Activated T-cell treated with anti-CD3 and anti-CD28 coated beads, Interleukin-2, amount 50 U/mL, for 4 hours (primary cell): ENCODE results near the gene SIDT2. TPM values are rescaled to one million over a fixed set of nuclear protein-coding genes. Genes with fewer than 3 reads are reported as not detected.
"Not testable (repeated sequence)": the region's sequence is repeated elsewhere in the genome, so short reads cannot be mapped to it uniquely, and the experiment has no call there.

Source experiments
- ATAC-seq, 2 donors: fragments of 200-7000 bp; cut with Tn5 transposase; one replicate each; pipeline ENCODE4 v1.10.0; 2021
- DNase-seq: peaks from one replicate; pipeline ENCODE4 v3.0.0-alpha.2; 2020
- H3K27me3 Mint-ChIP-seq: one replicate; pipeline ENCODE4 v1.8.0; 2021; ENCODE audit warnings: low read depth, mixed read lengths
- H3K36me3 Mint-ChIP-seq: one replicate; pipeline ENCODE4 v1.8.0; 2022; ENCODE audit warnings: mixed read lengths; ENCODE audit not compliant: insufficient read depth
- H3K4me1 Mint-ChIP-seq: one replicate; pipeline ENCODE4 v1.8.0; 2021; ENCODE audit warnings: low read depth, mixed read lengths
- H3K4me3 Mint-ChIP-seq: one replicate; pipeline ENCODE4 v1.8.0; 2021; ENCODE audit warnings: mild to moderate bottlenecking, moderate library complexity, mixed read lengths
- H3K9me3 Mint-ChIP-seq: one replicate; pipeline ENCODE4 v1.8.0; 2021; ENCODE audit warnings: mixed read lengths
- total RNA-seq, 3 donors: library from RNA; stranded (reverse); gene quantifications; one replicate each; pipeline ENCODE4 v1.2.1, GENCODE V29; 2021

Gene SIDT2
- total RNA-seq, 3 donors from 2014 or later: 11.1 to 15.4 (median 12.9) TPM

DNA sequence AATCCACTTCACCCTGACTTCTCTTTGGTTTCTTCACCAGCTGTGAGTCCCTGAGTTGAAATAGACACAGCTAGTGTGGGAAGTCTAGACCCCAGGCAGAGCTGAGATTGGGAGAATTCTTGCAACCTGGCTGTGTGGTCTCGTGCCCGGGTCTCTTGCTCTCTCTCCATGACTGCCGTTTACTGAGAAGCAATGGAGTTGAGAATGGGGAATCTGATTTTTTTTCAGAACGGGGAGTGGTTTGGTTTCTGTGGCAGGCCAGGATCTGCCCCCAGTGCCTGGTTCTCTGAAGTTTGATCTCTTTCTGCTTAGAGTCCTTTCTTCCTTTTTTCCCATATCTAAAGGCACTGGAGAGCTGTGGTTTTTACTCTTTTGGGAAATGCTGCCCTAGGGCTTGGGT, 1.5 kb downstream of the SIDT2 start:
- H3K9me3 Mint-ChIP-seq: no peaks in the 10 kb centered on the region
- no peaks in the 10 kb centered on the region for H3K27me3 Mint-ChIP-seq
- H3K4me3 Mint-ChIP-seq: peak overlapping the region; percentile 93
- H3K4me1 Mint-ChIP-seq: peaks cover 29% of the 10 kb centered on the region
- no peaks in the 10 kb centered on the region for H3K36me3 Mint-ChIP-seq
- ATAC-seq (no peak), DNase-seq (no peak)

DNA sequence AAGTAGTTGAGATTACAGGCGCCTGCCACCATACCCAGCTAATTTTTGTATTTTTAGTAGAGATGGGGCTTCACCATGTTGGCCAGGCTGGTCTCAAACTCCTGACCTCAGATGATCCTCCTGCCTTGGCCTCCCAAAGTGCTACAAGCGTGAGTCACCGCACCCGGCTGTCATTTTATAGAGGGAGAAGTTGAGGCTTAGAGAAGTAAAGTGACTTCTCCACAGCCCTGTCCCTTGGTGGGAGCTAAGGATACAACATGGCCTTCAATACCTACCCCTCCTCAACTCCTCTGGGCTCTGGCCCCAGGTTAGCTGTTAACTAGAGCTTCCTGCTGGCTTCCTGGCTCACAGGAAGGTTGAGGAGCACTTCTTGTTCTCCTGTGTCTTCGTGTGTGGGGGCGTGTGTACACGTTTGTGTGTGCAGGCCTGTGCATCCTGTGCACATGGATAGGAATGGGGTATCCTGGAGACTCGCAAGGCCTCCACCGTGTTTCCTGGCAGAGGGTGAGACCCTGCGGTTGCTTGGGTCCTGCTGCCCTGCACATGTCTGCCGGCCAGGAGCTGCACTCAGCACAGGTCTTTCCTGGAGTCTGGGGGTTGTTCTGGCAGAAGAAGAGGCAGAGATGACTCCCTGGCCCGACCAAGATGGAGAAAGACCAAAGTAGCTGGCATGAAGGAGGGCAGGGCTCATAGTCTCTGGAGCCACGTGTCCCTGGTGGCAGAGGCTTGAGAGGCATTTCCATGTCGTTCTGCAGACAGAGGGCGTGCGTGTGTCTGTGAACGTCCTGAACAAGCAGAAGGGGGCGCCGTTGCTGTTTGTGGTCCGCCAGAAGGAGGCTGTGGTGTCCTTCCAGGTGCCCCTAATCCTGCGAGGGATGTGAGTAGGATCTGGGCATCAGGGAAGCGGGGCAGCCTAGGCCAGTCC, 2.4 kb downstream of the SIDT2 start:
- H3K27me3 Mint-ChIP-seq: no peaks in the 10 kb centered on the region
- H3K4me1 Mint-ChIP-seq: peaks cover 31% of the 10 kb centered on the region
- H3K9me3 Mint-ChIP-seq: no peaks in the 10 kb centered on the region
- peak; percentile 33 for DNase-seq
- H3K36me3 Mint-ChIP-seq: no peaks in the 10 kb centered on the region
- H3K4me3 Mint-ChIP-seq: peak overlapping the region; percentile 93
- peak in 1 of 2 donors; percentile 27 for ATAC-seq

DNA sequence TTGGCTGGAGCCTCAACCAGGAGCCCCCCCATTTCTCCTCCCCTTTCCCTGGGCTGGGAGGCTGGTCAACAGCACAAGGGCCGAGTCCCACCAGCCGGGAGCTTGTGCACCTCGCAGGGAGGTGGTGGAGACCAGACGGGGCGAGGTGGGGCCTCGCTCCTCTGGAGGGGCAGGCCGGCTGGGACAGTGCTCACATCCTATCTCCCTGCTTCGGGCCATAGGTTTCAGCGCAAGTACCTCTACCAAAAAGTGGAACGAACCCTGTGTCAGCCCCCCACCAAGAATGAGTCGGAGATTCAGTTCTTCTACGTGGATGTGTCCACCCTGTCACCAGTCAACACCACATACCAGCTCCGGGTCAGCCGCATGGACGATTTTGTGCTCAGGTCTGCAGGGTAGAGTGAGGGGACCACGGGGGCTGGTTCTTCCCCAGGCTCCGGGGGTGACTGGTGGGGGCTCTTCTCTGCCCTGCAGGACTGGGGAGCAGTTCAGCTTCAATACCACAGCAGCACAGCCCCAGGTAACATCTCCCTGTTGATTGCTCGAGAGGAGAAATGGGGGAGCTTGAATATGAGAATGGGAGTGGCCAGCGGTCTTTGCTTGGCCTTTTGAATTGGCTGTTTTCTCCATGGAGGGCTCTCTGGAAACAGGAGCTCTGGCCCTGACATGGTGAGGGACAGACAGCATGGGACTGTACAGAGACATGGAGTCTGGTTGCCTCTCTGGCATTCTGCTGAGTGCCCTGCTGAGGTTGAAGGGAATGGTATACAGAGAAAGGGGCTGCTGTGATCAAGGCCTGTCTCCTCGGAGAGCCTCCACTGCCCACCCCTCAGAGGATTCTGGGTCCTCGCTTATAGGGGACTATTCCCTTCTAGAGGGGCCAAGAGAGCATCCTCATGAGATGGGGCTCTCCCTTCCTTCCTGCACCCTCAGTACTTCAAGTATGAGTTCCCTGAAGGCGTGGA, 3.3 kb downstream of the SIDT2 start:
- Mint-ChIP-seq H3K4me1 (peaks cover 31% of the 10 kb centered on the region), H3K4me3 (no peak overlapping the region), H3K36me3 (no peaks in the 10 kb centered on the region), H3K9me3 (no peaks in the 10 kb centered on the region), H3K27me3 (no peaks in the 10 kb centered on the region)
- DNase-seq (no peak), ATAC-seq (no peak)

DNA sequence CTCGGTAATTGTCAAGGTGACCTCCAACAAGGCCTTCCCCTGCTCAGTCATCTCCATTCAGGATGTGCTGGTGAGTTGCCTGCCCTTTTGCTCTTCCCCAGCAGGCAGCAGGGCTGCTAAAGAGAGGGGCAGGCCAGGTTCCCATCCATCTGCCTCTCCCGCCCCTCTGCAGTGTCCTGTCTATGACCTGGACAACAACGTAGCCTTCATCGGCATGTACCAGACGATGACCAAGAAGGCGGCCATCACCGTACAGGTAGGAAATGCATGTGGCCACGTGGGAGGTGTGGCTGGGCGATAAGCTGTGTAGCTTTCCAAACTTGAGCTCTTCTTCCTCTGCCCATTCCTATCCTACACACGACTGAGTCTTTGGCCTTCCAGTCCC, 4.0 kb downstream of the SIDT2 start:
- peaks cover 4% of the 10 kb centered on the region for H3K36me3 Mint-ChIP-seq
- H3K4me1 Mint-ChIP-seq: peaks cover 33% of the 10 kb centered on the region
- no peak overlapping the region for H3K4me3 Mint-ChIP-seq
- ATAC-seq: no peak
- H3K9me3 Mint-ChIP-seq: no peaks in the 10 kb centered on the region
- no peak for DNase-seq
- H3K27me3 Mint-ChIP-seq: no peaks in the 10 kb centered on the region

DNA sequence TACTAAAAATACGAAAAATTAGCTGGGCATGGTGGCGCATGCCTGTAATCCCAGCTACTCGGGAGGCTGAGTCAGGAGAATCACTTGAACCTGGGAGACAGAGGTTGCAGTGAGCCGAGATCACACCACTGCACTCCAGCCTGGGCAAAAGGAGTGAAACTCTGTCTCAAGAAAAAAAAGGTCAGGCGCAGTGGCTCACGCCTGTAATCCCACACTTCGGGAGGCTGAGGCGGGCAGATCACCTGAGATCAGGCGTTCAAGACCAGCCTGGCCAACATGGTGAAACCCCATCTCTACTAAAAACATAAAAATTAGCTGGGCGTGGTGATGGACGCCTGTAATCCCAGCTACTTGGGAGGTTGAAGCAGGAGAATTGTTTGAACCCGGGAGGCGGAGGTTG, 4.6 kb downstream of the SIDT2 start:
- peaks cover 27% of the 10 kb centered on the region for H3K4me1 Mint-ChIP-seq
- H3K36me3 Mint-ChIP-seq, H3K4me3 Mint-ChIP-seq, ATAC-seq, H3K9me3 Mint-ChIP-seq, DNase-seq, H3K27me3 Mint-ChIP-seq: not testable (repeated sequence)

DNA sequence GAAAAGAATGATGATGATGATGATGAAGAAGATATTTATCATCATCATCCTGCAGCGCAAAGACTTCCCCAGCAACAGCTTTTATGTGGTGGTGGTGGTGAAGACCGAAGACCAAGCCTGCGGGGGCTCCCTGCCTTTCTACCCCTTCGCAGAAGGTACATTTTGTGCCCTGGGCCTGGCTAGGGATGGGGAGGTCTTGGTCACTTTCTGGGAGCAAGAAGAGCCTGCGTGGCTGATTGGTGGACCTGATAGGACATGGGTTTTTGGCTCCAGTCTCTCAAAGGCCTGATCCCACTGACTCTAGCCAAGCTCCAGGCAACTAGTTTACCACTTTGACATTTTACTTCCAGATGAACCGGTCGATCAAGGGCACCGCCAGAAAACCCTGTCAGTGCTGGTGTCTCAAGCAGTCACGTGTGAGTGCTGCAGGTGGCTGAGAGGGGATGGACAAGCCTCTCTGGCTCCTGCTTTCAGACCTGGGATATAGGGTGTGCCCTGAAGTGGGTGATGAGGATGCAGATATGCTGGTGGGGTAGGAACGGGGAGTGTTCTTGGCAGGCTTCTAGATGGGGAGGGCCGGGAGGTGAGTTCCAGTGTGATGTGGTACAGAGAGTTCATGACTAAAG, 5.3 kb downstream of the SIDT2 start:
- H3K4me3 Mint-ChIP-seq: no peak overlapping the region
- DNase-seq (no peak), ATAC-seq (no peak)
- H3K9me3 Mint-ChIP-seq: no peaks in the 10 kb centered on the region
- H3K27me3 Mint-ChIP-seq: no peaks in the 10 kb centered on the region
- peaks cover 23% of the 10 kb centered on the region for H3K4me1 Mint-ChIP-seq
- peaks cover 4% of the 10 kb centered on the region for H3K36me3 Mint-ChIP-seq

DNA sequence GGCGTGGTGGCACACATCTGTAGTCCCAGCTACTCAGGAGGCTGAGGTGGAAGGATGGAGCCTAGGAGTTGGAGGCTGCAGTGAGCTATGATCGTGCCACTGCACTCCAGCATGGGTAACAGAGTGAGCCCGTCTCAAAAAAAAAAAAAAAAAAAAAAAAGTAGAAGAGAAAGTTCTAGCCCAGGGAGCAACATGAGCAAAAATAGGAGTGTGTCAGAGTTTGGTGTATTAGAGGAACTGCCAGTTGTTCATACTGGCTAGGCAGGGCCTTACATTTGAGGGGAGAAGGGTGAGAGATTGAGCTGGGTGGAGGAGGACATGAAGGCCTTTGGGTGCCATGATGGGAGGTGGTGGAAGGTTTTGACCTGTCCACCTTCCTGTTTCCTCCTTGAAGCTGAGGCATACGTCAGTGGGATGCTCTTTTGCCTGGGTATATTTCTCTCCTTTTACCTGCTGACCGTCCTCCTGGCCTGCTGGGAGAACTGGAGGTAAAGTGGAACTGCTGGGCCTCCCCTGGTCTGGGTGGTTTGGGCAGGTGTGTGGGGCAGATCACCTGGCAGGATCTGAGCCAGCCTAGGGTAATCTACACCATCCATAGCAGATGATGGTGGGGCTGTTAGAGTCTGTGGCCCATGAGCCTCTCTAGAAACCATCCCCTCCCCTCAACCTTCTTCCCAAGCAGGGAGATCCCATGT, 7.3 kb downstream of the SIDT2 start:
- peaks cover 4% of the 10 kb centered on the region for H3K36me3 Mint-ChIP-seq
- ATAC-seq (no peak), DNase-seq (no peak)
- no peaks in the 10 kb centered on the region for H3K9me3 Mint-ChIP-seq
- H3K4me1 Mint-ChIP-seq: peaks cover 8% of the 10 kb centered on the region
- H3K4me3 Mint-ChIP-seq: no peak overlapping the region
- H3K27me3 Mint-ChIP-seq: no peaks in the 10 kb centered on the region

DNA sequence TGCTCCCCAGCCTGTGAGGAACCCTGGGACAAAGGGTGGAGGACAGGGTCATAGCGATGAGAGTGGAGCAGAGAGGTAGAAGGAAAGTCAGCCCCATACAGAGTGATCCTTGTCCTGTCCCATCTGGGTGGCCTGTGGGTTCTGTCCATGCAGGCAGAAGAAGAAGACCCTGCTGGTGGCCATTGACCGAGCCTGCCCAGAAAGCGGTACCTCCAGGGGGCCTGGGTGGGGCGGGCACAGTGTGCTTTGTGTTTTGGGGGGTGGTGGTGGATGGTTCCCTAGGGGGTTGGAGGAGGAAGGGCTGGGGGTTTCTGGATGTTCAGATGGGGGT, 7.9 kb downstream of the SIDT2 start:
- no peak for DNase-seq
- Mint-ChIP-seq H3K4me1 (peaks cover 4% of the 10 kb centered on the region), H3K36me3 (peaks cover 4% of the 10 kb centered on the region), H3K9me3 (no peaks in the 10 kb centered on the region), H3K4me3 (no peak overlapping the region), H3K27me3 (no peaks in the 10 kb centered on the region)
- ATAC-seq: no peak

DNA sequence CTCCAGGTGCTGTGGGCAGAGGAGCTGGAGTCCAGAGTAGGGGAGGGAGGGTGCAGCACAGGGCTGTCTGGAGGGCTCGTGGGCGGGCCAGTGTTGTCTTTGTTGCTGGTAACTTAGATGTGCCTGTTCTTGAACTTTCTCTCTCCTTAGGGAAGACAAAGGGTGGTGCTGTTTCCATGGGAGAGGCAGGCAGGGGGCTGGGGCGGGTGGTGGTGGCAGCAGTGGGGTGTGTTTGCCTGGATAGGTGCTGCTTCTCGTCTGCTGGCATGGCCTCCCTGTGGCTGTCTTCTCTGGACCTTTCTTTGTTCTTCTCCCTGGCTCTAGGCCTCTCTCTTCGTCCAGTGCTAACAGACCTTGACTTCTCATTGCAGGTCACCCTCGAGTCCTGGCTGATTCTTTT, 8.5 kb downstream of the SIDT2 start:
- peaks cover 4% of the 10 kb centered on the region for H3K4me1 Mint-ChIP-seq
- H3K9me3 Mint-ChIP-seq: no peaks in the 10 kb centered on the region
- ATAC-seq (no peak), DNase-seq (no peak)
- H3K4me3 Mint-ChIP-seq: no peak overlapping the region
- peaks cover 4% of the 10 kb centered on the region for H3K36me3 Mint-ChIP-seq
- no peaks in the 10 kb centered on the region for H3K27me3 Mint-ChIP-seq

DNA sequence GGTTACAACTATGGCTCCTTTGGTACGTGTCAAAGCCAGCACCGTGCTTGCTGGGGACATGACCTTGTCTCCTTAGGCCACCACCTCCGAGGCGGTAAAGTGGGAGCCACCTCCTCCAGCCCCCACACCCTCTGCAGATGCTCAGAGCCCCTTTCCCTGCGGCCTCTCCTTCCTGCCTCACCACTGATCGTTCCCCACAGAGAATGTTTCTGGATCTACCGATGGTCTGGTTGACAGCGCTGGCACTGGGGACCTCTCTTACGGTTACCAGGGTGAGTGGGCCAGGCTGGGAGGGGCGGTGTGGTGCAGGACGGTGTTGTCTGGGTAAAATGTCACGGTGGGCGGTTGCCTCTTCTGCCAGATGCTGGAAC, 8.9 kb downstream of the SIDT2 start:
- no peak for ATAC-seq
- no peaks in the 10 kb centered on the region for H3K27me3 Mint-ChIP-seq

DNA sequence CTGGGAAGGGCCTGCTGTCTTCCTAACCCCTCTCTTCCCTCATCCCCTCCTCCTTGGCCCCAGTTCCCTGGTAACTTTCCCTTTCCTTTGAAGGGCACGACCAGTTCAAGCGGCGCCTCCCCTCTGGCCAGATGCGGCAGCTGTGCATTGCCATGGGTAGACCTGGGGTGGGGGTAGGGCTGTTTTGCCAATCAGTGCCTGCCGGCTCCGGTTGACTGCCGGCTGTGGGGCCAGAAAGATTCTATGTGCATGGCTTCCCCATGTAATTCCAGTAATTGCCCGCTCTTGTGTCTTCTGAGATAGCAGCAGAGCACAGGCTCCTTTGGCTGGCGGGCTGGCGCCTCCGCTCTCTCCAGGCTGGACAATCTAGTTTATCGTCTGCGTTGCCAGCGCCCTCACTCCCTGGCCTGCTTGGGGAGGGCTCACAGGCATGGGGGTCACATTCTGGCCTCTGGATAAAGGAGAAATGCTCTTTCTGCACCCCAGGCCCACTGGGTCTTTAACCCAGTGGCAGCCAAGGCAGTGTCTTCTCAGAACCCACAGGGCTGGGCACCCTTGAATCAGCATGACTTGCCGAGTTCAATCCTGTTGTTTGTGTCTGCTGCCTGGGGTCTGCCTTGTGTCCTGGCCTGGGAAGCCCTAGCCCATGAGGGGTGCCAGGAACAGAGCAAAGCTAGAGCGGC, 9.4 kb downstream of the SIDT2 start:
- peaks cover 7% of the 10 kb centered on the region for H3K36me3 Mint-ChIP-seq
- H3K27me3 Mint-ChIP-seq: no peaks in the 10 kb centered on the region
- no peaks in the 10 kb centered on the region for H3K9me3 Mint-ChIP-seq
- no peak overlapping the region for H3K4me3 Mint-ChIP-seq
- ATAC-seq: no peak
- H3K4me1 Mint-ChIP-seq: peaks cover 4% of the 10 kb centered on the region
- DNase-seq: no peak

More for the DNA sequence above, 8.9 kb downstream of the SIDT2 start:
- Mint-ChIP-seq H3K4me1 (peaks cover 4% of the 10 kb centered on the region), H3K9me3 (no peaks in the 10 kb centered on the region), H3K4me3 (no peak overlapping the region), H3K36me3 (peaks cover 7% of the 10 kb centered on the region)
- DNase-seq: no peak

DNA sequence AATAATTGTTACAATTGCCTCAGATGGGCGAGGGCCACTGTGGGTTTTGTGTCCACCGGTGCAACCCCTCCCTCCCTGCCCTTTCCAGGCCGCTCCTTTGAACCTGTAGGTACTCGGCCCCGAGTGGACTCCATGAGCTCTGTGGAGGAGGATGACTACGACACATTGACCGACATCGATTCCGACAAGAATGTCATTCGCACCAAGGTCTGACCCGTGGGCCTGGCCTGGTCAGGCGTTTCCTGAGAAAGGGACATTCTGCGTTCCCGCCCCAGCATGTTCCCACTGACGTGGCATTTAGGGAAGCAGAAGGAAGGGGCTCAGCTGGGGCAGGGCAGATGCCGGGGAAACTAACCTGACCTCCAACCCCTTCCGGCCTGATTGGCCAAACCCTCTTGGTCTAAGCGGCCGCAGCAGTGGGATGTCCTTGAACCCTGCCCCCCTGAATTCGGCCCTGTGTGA, 10.1 kb downstream of the SIDT2 start:
- no peaks in the 10 kb centered on the region for H3K9me3 Mint-ChIP-seq
- ATAC-seq (no peak), DNase-seq (no peak)
- peaks cover 4% of the 10 kb centered on the region for H3K4me1 Mint-ChIP-seq
- H3K27me3 Mint-ChIP-seq: no peaks in the 10 kb centered on the region
- H3K4me3 Mint-ChIP-seq: no peak overlapping the region
- peaks cover 7% of the 10 kb centered on the region for H3K36me3 Mint-ChIP-seq

DNA sequence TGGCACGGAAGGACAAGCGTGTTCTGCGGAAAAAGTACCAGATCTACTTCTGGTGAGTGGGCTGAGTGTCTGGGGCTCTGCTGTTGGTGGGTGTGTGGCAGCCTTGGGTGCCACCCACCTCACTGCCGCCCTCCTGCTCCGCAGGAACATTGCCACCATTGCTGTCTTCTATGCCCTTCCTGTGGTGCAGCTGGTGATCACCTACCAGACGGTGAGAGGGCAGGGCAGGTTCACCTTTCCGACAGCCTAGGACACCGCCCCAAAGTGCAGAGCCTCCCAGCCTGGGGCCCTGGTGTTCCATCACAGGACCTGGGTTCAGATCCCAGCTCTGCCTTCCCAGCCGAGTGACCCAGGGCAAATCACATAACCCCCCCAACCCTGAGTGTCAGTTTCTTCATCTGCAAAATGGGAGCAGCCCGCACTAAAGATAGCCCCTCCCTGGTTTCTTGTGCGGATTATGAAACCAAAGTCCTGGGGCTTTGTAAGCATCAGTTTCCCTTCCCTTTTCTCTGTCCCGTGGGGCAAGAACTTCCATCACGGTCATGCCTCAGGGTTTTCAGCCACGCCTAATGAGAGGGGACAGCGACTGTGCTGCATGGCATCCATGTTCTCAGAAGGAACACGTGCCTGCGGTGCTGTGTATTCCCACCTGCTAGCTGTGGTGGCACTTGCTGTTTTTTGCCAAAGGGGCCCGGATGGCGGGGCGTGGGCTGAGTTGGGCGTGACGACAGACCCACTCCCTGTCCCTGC, 10.8 kb downstream of the SIDT2 start:
- H3K36me3 Mint-ChIP-seq: peaks cover 7% of the 10 kb centered on the region
- H3K9me3 Mint-ChIP-seq: no peaks in the 10 kb centered on the region
- H3K27me3 Mint-ChIP-seq: no peaks in the 10 kb centered on the region
- no peak overlapping the region for H3K4me3 Mint-ChIP-seq
- ATAC-seq (no peak), DNase-seq (no peak)
- peaks cover 4% of the 10 kb centered on the region for H3K4me1 Mint-ChIP-seq
